ENCODE data around the gene CFAP97D2.

- TF ChIP-seq CTCF (IDR thresholded peaks at IDR 0.05) (no peak), POLR2A (IDR thresholded peaks at IDR 0.05) (no peak)
Observed at GRCh38 chr13:114228176-114228575, 49.1 kb downstream of the CFAP97D2 start.

Measured in thyroid gland (tissue), 4 donors.